Right lung (tissue), 10 donors: ENCODE data around the gene MUC16. TPM values are rescaled to one million over a fixed set of nuclear protein-coding genes. Genes with fewer than 3 reads are reported as not detected.
"Not testable (repeated sequence)": the region's sequence is repeated elsewhere in the genome, so short reads cannot be mapped to it uniquely, and the experiment has no call there.

Source experiments
- DNase-seq, 2 donors: peaks; one replicate each; pipeline ENCODE4 v3.0.0-alpha.2; 2013
- long read RNA-seq, 8 donors: transcript quantifications; one replicate each; lab custom pipeline, GENCODE V29; 2026
- polyA plus RNA-seq, 5 donors: library from polyadenylated mRNA; unstranded; fragments of 120-200 nt; gene quantifications; one replicate each; pipeline versions ENCODE4 v1.2.1 to v1.2.3, GENCODE V29; 2013; ENCODE audit warnings: inconsistent platforms in 1 of 5, low replicate concordance in 1 of 5; ENCODE audit not compliant: insufficient read length in 5 of 5, insufficient read depth in 1 of 5

MUC16 gene
- polyA plus RNA-seq: under 1 TPM in 3 of 5 donors, not detected in 2; under 0.01 to 0.09 (median 0.01) TPM
- long read RNA-seq, donor 1: 0 reads
- long read RNA-seq, donor 2: 0 reads
- long read RNA-seq, donor 3: 0 reads
- long read RNA-seq, donor 4: 0 reads
- long read RNA-seq, donor 5: 0 reads
- long read RNA-seq, donor 6: 0 reads
- long read RNA-seq, donor 7: 0 reads
- long read RNA-seq, donor 8: 0 reads

DNA sequence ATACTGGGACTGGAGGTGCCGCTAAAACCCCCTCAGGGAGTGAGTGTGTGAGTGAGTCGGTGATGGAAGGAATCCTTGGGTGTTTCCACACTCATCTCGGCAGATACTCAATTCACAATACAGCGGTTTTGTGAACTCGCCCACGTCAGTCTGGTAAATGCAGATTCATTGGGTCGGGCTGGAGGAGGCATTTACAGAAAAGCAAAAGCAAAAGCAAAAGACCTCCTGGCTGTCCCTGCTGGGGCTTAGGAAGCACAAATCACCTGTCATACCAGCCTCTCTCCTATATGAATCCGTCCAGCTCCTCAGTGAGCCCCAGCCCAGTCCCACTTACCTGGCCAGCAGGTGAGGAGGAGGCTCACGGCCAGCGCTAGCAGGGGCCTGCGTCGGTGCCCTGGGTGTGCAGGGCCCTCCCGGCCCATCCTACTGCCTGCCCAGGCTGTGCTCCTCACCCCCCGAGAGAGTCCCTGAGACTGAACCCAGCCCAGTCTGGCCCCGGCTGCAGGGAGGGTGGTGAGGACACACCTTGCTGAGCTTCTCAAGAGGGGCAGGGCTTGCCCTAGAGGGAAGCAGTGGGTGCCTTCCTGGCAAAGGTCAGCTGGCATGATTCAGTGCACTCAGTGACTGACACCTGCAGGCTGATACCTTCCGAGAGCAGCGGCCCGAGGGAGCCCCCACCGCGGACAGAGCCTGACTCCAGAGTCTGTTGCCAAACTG, at the start of gene MUC16:
Gene MUC16 (minus strand): TSS at position 475 of the 717 bp plus-strand sequence.
- no peak for DNase-seq

DNA sequence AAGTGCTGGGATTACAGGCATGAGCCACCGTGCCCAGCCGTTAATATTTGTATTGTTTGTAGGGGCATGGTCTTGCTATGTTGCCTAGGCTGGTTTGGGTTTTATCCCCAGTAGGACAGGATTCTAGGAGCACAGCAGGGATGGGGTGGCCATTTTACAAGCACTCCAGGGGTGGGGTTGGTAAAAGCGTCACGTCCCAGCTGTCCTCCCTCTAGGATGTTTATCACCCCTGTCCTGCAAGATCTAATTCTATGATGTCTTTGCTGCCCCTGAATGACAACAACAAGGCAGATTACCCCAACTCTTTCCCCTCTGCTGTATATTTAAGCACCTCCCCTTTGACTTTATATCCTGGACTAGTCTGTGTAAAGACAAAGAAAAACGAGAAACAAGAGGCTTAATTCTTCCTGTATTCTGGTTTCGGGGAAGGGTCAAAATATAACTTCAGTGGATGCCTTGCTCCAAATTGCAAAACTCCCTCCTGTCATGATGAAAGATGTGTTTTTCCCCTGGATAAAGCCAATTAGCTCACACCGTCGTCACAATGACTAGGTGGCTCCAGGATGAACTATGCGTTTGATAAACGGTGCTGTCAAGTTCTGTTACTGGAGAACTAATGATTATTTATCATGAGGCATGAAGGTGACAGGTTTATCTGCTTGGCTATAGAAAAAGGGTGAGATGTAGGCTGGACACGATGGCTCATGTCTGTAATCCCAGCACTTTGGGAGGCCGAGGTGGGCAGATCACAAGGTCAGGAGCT, 48.9 kb upstream of the MUC16 start:
- no peak for DNase-seq

DNA sequence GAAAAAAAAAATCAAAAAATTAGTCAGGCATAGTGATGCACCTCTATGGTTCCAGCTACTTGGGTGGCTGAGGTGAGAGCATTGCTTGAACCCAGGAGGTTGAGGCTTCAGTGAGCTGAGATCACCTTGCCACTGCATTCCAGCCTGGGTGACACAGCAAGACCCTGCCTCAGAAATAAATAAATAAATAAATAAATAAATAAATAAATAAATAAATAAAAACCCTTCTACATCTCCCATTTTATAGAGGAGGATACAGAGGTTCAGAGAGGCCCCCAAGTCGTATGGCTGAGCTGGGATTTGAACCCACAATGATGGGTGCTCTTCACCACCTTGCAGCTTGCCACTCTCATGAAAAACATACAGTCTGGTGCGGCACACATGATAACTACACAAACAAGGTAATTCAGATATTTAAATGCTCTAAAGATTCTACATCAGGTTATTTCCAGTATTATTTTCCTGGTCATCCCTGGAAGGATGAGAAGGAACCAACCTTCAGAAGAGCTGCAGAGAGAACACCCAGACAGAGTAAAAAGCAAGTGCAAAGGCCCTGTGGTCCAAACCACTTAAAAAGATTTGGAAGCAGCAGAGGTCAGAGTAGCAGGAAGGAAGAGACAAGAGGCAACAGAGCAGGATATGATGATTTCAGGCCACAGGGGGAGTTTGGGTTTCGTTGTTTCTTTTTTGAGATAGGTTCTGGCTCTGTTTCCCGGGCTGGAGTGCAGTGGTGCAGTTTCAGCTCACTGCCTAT, 47.5 kb upstream of the MUC16 start:
- DNase-seq: no peak

DNA sequence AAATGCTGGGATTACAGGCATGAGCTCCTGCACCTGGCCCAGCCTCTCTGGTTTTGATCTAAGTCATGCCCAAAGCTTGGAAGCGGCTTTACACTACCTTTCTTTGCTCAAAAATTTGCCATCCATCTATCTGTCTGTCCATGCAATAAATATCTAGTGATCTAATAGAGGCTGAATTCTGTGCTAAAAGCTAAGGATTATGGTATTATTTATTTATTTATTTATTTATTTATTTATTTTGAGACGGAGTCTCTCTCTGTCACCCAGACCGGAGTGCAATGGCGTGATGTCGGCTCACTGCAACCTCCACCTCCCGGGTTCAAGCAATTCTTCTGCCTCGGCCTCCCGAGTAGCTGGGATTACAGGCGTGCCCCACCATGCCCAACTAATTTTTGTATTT, 45.9 kb upstream of the MUC16 start:
- DNase-seq: not testable (repeated sequence)

DNA sequence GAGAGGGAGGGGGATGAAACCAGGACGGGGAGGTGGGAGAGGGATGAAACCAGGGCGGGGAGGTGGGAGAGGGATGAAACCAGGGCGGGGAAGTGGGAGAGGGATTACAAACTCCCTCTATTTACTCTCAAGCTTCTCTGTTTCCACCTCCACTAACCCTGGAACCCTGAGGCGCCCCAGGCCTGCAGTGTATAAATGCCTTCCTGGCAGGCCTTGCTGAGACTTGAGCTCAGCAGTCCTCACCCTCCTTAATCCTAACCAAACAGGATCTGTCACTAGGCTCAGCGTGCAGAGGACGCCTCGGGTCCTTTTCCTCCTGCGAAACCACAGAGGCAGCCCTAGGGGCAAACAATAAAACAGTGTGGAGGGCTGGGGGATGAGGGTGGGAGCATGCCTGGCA, 44.6 kb upstream of the MUC16 start:
- no peak for DNase-seq

DNA sequence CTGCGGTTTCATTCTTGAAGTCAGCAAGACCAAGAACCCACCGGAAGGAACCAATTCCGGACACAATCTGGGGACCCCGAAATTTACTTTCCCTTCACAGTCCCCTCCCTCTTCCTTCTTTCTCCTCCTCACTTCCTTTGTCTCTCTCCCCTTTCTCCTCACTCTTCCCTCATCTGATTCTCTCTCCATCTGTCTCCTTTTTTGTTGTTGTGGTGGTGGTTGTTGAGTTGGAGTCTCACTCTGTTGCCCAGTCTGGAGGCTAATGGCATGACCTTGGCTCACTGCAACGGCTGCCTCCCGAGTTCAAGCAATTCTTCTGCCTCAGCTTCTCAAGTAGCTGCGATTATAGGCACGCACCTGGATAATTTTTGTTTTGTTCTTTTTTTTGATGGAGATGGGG, 44.0 kb upstream of the MUC16 start:
- DNase-seq: no peak

DNA sequence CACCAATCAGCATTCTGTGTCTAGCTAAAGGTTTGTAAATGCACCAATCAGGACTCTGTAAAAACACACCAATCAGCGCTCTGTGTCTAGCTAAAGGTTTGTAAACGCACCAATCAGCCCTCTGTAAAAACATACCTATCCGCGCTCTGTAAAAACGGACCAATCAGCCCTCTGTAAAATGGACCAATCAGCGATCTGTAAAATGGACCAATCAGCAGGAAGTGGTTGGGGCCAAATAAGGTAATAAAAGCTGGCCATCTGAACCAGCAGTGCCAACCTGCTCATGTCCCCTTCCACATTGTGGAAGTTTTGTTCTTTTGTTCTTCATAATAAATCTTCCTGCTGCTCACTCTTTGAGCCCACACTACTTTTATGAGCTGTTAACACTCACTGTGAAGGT, 43.5 kb upstream of the MUC16 start:
- DNase-seq: not testable (repeated sequence)

DNA sequence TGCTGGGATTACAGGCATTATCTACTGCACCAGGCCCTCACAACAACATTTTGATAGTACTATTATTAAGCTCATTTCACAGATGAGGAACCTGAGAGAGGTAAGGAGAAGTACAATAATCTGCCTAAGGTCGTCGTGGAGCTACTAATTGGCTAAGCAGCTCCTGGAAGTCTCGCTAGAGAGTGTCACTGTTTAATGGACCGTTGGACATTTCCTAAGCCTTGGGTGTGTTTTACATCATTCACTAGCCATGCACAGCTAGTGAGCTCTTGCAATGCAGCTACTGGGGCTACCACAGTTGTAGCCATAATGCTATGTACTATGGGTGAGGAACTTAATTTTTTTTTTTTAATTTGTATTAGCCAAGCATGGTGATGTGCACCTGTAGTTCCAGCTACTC, 42.7 kb upstream of the MUC16 start:
- DNase-seq: no peak

DNA sequence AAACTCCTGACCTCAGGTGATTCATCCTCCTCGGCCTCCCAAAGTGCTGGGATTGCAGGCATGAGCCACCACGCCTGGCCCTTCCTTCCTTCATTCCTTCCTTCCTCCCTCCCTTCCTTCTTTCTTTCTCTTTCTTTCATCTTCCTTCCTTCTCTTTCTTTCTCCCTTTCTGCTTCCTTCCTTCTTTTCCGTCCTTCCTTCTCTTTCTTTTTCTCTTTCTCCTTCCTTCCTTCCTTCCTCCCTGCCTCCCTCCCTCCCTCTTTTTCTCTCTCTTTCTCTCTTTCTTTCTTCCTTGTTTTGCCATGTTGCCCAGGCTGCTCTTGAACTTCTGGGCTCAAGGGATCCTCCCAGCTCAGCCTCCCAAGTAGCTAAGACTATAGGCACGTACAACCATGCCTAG, 36.5 kb upstream of the MUC16 start:
- DNase-seq: no peak

DNA sequence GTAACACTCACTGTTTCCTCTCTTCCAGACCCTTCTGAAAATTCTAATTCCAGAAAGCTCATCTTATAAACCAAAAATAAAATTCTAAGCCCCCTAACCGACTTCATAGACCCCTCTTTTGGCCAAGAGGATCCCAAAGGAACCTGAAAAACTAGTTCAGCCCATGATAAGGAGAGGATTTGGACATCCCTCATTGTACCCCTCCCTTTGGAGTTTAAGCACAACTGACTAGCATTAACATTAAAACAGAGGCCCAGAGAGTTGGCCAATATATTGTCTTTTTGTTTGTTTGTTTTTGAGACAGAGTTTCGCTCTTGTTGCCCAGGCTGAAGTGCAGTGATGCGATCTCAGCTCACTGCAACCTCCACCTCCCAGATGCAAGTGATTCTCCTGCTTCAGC, 34.2 kb upstream of the MUC16 start:
- no peak for DNase-seq

DNA sequence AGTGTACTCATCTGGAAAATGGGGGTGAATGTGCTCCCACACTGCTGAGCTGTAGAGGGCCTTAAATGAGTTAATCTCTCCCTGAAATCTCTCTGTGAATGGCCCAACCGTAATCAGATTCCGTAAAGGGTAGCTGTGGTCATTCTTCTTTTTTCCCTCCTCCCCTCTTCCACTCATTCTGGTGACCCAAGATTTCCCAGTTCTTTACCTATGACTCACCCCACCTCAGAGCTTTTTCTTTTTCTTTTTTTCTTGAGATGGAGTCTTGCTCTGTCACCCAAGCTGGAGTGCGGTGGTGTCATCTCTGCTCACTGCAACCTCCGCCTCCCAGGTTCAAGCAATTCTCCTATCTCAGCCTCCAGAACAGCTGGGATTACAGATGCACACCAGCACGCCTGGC, 33.3 kb upstream of the MUC16 start:
- DNase-seq: no peak

DNA sequence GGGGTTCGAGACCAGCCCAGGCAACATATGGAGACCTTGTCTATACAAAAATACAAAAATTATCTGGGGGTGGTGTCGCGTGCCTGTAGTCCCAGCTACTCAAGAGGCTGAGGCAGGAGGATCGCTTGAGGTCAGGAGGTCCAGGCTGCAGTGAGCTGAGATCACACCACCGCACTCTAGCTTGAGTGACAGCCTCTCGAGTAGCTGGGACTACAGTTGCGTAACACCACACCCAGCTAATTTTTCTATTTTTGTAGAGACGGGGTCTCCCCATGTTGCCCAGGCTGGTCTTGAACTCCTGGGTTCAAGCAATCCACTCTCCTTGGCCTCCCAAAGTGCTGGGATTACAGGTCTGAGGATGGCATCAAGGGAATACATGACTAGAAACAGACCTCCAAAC, 30.8 kb upstream of the MUC16 start:
- DNase-seq: no peak

DNA sequence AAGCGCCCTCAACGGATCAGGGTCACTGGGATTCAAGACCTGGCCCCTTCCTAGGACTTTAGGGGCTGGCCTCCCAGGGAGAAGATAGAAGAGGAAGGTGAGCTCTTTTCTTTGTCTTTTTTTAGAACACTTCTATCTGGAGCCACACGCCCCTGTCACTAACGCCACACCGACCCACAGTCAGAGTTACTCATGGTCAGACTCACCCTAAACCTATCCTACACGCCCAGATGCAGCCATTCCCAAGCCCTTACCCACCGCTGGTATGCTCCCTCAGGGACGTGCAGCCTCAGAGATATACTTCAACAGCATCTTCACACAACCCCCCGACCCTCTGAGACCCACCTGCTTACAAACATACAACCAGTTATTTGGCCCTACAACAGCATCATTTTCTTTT, 29.9 kb upstream of the MUC16 start:
- DNase-seq: no peak

DNA sequence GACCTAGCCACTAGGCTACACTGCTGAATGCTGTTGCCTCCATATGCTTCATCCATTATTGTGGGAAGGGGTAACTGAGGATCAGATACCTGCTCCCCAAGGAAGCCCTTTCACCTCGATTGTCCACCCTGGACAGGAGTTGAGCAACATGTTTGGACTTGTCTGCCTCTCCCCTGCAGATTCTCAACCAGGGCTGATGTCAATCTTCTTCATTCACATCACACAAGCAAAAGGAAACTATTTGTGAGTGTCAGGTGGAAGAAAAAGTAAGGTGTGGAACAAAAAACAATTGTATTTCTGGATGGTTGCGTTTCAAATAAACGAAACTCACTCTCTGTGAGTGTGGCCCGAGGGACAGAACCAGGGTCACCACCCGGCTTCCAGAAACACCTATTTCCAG, 29.5 kb upstream of the MUC16 start:
- DNase-seq: no peak

DNA sequence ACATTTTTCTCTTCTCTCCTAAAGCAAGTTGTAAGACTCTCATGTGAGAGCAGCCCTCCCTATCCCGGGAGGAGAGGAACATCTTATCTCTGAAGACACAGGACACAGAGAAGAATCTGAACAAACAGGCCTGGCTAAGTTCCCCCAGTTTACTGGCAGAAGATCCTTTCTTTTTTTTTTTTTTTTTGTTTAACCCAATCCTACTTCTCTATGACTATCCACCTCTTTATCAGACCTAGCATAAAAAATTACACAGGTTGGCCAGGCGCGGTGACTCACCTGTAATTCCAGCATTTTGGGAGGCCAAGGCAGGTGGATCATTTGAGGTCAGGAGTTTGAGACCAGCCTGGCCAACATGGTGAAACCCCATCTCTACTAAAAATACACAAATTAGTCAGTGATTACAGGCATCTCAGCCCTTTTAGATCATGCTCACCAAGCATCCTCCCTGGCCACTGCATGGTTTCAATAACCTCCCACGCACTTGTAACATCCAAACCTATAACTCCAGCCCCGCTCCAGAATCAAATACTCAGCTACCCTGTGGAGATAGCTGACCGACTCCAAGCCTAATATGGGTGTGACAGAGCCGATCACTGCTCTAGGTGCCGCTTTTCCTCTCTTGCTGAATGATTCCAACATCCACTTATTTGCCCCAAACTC, 27.3 kb upstream of the MUC16 start:
- DNase-seq: no peak

DNA sequence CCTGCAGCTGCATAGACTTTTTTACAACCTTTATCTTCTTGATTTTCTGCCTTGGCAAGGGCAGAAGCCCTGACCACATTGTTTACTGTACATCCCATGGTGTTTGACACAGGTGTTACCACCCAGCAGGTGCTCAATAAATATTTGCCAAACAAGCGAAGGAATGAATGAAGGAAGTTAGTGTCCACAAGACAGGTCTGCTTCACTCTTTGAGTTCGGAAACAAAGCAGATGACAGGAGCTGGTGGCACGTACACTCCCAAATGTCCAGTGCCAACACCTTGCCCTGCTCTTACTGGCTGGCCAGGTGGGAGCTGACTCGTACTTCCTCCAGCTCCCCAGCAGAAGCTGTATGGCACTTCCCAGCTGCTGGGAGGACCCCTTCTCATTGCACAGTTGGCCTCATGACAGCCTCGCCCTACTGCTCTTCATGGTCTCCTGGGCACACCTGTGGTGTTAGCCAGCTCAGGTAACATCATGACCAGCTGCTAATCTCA, 22.0 kb upstream of the MUC16 start:
- DNase-seq: no peak

DNA sequence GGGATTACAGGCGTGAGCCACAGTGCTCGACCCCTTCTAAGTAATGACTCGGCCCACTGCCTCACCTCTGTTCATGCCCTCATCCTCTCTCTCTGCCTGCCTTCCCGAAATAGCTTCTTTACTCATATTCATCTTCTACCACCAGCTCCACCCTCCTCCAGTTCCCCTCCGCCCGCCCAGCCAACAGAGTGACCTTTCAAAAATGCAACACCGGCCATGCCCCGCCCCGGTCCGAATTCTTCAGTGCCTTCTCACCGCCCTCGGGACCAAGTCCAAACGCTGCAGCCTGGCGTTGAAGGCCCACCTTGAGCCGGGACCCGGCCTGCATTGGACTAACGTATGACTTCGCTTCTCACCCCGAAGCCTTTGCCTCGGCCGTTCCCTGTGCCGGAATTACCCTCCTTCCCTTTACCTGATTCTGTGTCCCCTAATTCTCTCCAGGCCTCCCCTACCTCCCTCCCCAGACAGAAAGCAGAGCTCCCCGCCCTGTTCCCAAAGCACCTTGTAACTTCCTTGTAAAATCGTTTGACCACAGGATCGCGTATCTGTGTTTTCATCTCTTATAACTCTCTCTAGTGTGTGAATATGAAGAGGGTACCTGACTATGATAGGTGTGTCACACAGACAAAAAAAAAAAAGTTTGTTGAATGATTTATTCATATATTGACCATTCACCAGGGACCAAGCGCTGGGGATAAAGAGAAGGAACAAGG, 8.1 kb upstream of the MUC16 start:
- DNase-seq: no peak

DNA sequence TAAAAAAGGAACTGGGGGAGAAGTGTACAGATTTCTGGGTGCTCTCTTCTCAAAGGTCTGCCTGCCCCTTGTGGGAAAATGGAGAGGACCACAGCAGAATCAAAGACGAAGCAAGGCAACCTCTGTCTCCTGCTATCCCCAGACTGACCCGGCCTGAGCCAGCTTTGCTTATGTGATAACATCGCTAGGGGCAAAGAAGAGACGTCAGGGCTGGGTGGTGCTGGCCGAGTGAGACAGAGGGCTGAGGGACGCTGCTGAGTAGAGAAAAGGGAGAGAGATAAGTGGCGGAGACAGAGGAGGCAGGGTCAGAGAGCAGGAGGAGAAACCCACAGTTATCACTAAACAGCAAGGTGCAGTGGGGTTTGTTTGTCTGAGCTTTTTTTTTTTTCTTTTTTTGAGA, 4.6 kb upstream of the MUC16 start:
- DNase-seq: no peak

DNA sequence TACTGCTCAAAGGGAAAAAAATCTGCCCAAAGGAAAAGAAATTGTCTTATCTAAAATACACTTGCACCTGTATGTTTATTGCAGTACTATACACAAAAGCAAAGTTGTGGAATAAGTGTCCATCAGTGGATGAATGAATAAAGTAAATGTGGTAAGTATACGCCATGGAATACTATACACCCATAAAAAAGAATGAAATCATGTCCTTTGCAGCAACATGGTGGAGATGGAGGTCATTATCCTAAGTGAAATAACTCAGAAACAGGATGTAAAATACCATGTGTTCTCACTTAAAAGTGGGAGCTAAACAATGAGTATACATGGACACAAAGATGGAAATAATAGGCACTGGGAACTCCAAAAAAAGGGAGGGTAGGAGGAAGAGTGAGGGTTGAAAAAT, 3.8 kb upstream of the MUC16 start:
- no peak for DNase-seq

DNA sequence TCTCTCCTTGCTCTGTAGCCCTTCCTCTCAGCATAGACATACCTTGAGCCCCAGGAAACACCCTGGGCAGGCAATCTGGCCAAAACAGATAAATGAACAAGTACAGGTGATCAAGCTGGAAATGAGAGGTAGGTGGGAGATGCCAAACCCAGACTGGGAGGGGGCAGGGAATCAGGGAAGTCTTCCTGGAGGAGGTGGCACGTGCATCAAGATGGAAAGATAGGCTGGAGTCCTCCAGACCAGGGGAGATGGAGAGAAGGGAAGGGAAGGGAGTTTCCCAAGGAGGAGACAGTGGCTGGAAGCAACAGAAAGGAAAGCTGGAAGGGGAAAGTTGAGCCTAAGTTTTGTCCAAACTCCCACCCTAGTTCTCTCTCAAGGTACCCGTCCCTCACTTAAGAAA, 1.7 kb upstream of the MUC16 start:
- no peak for DNase-seq

DNA sequence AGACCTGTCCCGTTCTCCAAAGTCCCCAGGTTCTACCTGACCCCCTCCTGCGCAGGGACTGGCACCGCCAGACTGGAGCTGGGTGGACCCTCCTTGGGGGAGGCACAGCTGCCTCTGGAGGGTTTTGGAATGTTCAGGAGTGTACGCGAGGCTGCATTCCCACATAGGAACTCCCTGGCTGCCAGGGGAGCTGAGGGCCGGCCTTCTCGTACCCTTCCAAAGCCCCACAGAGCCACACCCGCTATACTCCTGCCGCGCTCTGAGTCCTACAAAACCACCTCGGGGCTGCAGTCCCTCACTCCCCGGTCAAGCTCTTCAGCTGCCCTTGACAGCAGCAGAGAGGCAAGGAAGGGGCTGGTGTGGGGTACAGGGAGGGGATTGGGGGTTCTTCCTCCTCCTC, 484 bp upstream of the MUC16 start:
- DNase-seq: no peak
